Thyroid gland (tissue), 4 donors: ENCODE measurements around the gene HSF2BP. TPM values are rescaled to one million over a fixed set of nuclear protein-coding genes. Genes with fewer than 3 reads are reported as not detected.
"Not testable (repeated sequence)": the region's sequence is repeated elsewhere in the genome, so short reads cannot be mapped to it uniquely, and the experiment has no call there.

Experiments used
- DNase-seq, 2 donors: peaks; one replicate each; pipeline ENCODE4 v3.0.0-alpha.2; 2019
- H3K27ac ChIP-seq, 3 donors: fragments of 200-600 bp; sonication (generic); 1 replicate in 2 of 3; 2 replicates in 1 of 3; pipeline ENCODE4 v1.5.1; 2016 to 2019; ENCODE audit warnings: mild to moderate bottlenecking in 1 of 3, moderate library complexity in 1 of 3
- H3K27me3 ChIP-seq: fragments of 200-600 bp; sonication (generic); one replicate; pipeline ENCODE4 v1.5.1; 2019
- H3K36me3 ChIP-seq, 2 donors: fragments of 200-600 bp; sonication (generic); one replicate each; pipeline ENCODE4 v1.5.1; 2016 to 2019
- H3K4me1 ChIP-seq, 2 donors: fragments of 200-600 bp; sonication (generic); one replicate each; pipeline ENCODE4 v1.5.1; 2017 to 2019
- H3K4me3 ChIP-seq, 3 donors: fragments of 200-600 bp; sonication (generic); replicated peaks in 1 of 3; 1 replicate in 2 of 3; 2 replicates in 1 of 3; pipeline ENCODE4 v1.5.1; 2016; ENCODE audit warnings: mild to moderate bottlenecking in 1 of 3
- H3K9me3 ChIP-seq: fragments of 200-600 bp; sonication (generic); one replicate; pipeline ENCODE4 v1.5.1; 2017
- POLR2A ChIP-seq, 2 donors: fragments of 450-650 bp; IDR thresholded peaks; one replicate each; pipeline ENCODE4 v1.6.1; 2017; ENCODE audit warnings: antibody characterized with exemption in 2 of 2, mild to moderate bottlenecking in 2 of 2, moderate library complexity in 1 of 2
- WGBS, 2 donors: methylation state at CpG; one replicate each; pipeline ENCODE4 v1.1.5; 2017; 5-methylcytosine and 5-hydroxymethylcytosine counted together
- intact Hi-C: fragments of 100-400 bp; cut with DNase I; formaldehyde crosslinking; loops from one replicate; pipeline ENCODE4 v1.15.1; 2023
- total RNA-seq, 4 donors: library from RNA; depleted of rRNA; stranded (reverse); fragments of >200 nt; gene quantifications; one replicate each; pipeline ENCODE4 v1.2.3, GENCODE V29; 2016
- TF ChIP-seq, protein P1 (sequence below), 6 experiments: fragments of 200-600 bp in 3 of 6; fragments of 450-650 bp in 3 of 6; sonication (generic) in 3 of 6; IDR thresholded peaks; one replicate each; pipeline ENCODE4 v1.5.1; 2016 to 2019; ENCODE audit warnings: antibody characterized with exemption in 6 of 6, mild to moderate bottlenecking in 2 of 6, inconsistent platforms in 1 of 6, moderate library complexity in 1 of 6

HSF2BP gene
- total RNA-seq, 4 donors from 2014 or later = 0.33 to 1.2 (median 0.84) TPM

DNA sequence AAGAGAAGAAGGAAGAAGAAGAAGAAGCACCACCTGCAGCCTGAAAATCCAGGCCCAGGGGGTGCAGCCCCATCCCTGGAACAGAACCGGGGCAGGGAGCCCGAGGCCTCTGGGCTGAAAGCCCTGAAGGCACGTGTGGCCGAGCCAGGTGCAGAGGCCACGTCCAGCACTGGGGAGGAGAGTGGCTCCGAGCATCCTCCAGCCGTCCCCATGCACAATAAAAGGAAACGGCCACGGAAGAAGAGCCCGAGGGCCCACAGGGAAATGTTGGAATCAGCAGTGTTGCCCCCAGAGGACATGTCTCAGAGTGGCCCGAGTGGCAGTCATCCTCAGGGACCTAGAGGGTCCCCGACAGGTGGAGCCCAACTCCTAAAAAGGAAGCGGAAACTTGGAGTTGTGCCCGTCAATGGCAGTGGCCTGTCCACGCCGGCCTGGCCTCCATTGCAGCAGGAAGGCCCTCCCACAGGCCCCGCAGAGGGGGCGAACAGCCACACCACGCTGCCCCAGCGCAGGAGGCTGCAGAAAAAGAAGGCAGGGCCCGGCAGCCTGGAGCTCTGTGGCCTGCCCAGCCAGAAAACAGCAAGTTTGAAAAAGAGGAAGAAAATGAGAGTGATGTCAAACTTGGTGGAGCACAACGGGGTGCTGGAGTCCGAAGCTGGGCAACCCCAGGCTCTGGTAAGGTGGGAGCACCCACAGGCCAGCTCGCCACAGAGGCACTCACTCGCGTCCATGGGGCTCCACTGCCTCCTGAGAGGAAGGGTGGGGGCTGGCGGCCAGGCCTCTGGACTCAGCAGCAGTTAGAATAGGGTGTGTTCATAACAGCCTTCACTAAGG, 28.5 kb upstream of the HSF2BP start:
- Histone ChIP-seq H3K27me3 (no peaks in the 10 kb centered on the region), H3K27ac (no peak overlapping the region), H3K4me3 (no peak overlapping the region), H3K9me3 (no peaks in the 10 kb centered on the region), H3K36me3 (peaks cover 55 to 85% of the 10 kb centered on the region in 2 donors), H3K4me1 (no peaks in the 10 kb centered on the region)
- WGBS, 2 donors = 81 to 87% methylated on average over 20 to 27 of the region's 27 CpGs
- no peak for DNase-seq
- intact Hi-C loops = no loop called here
- TF ChIP-seq, protein P1, sequence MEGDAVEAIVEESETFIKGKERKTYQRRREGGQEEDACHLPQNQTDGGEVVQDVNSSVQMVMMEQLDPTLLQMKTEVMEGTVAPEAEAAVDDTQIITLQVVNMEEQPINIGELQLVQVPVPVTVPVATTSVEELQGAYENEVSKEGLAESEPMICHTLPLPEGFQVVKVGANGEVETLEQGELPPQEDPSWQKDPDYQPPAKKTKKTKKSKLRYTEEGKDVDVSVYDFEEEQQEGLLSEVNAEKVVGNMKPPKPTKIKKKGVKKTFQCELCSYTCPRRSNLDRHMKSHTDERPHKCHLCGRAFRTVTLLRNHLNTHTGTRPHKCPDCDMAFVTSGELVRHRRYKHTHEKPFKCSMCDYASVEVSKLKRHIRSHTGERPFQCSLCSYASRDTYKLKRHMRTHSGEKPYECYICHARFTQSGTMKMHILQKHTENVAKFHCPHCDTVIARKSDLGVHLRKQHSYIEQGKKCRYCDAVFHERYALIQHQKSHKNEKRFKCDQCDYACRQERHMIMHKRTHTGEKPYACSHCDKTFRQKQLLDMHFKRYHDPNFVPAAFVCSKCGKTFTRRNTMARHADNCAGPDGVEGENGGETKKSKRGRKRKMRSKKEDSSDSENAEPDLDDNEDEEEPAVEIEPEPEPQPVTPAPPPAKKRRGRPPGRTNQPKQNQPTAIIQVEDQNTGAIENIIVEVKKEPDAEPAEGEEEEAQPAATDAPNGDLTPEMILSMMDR (IDR thresholded peaks at IDR 0.05) = no peak
- no peak for TF ChIP-seq POLR2A (IDR thresholded peaks at IDR 0.05)

DNA sequence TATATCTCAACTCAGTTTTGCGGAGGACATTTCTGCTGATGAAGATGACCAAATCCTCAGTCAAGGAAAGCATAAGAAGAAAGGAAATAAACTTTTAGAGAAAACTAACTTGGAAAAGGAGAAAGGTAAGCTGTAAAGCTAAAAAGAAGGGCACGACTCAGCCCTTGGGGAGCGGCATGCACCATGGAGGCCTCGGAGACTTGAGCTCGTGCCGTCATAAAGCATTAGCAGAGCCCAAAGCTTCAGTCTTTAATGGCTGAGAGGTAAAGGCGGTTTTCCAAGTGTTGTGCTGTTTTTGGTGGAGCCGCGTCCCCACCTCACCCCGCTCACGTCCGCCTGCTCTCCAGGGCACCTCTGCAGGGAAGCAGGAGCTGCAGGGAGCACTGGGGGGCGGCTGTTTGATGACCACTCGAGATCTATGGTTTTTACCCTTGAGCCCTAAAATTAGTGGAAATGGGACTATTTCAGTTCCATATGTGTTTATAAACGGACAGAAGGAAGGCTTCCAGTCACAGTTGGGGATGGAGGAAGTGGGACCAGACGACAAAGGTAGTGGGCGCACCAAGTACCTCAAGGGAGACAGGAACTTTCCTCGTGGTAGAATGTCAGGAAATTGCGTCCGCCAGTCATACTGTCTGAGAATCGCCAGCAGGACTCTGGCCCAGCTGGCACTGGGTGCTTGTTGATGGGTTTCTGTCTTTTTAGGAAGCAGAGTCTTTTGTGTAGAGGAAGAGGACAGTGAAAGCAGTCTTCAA, 27.7 kb upstream of the HSF2BP start:
- H3K9me3 ChIP-seq = no peaks in the 10 kb centered on the region
- DNase-seq = no peak
- intact Hi-C loops = no loop called here
- H3K36me3 ChIP-seq = peaks cover 55 to 82% of the 10 kb centered on the region in 2 donors
- no peak overlapping the region for H3K4me3 ChIP-seq
- H3K27me3 ChIP-seq = no peaks in the 10 kb centered on the region
- no peak overlapping the region for H3K27ac ChIP-seq
- TF ChIP-seq, protein P1 (IDR thresholded peaks at IDR 0.05) = no peak
- TF ChIP-seq POLR2A (IDR thresholded peaks at IDR 0.05) = no peak
- WGBS, 2 donors = 92% methylated on average over 20 to 21 of the region's 21 CpGs
- H3K4me1 ChIP-seq = no peaks in the 10 kb centered on the region

DNA sequence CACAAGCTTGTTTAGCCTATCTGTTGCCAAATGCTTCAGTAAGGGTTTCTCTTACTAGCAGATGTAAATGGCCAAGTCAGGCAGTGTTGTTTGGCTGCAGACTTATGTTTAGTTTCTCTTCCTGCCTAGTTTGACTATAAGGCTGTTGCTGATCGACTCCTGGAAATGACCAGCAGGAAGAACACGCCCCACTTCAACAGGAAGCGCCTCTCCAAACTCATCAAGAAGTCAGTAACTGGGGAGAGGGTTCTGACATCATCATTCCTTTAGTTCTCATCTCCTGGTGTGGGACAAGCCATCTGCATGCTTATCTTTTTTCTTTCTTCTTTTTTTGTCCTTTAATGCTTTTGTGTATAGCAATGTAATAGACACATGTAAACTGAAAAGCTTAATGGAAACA, 25.1 kb upstream of the HSF2BP start:
- WGBS, 2 donors = 74 to 81% methylated on average over 3 of the region's 3 CpGs
- TF ChIP-seq, protein P1 (IDR thresholded peaks at IDR 0.05) = no peak
- no peak for TF ChIP-seq POLR2A (IDR thresholded peaks at IDR 0.05)
- intact Hi-C loops = no loop called here
- H3K36me3 ChIP-seq = peaks cover 55 to 61% of the 10 kb centered on the region in 2 donors
- no peak overlapping the region for H3K4me3 ChIP-seq
- no peaks in the 10 kb centered on the region for H3K9me3 ChIP-seq
- no peaks in the 10 kb centered on the region for H3K4me1 ChIP-seq
- no peaks in the 10 kb centered on the region for H3K27me3 ChIP-seq
- no peak overlapping the region for H3K27ac ChIP-seq
- DNase-seq = no peak

DNA sequence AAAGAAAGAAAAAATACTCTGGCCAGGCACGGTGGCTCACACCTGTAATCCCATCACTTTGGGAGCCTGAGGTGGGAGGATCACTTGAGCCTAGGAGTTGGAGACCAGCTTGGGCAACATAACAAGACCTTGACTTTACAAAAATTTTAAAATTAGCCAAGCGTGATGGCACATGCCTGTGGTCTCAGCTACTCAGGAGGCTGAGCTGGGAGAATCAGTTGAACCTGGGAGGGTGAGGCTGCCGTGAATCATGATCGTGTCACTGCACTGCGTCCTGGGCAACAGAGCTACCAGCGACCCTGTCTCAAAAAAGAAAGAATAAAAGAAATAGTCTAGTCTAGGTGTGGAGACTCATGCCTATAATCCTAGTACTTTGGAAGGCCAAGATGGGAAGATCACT, 22.4 kb upstream of the HSF2BP start:
- no peaks in the 10 kb centered on the region for H3K9me3 ChIP-seq
- TF ChIP-seq, protein P1 (IDR thresholded peaks at IDR 0.05) = no peak
- TF ChIP-seq POLR2A (IDR thresholded peaks at IDR 0.05) = no peak
- H3K36me3 ChIP-seq = peaks cover 41 to 54% of the 10 kb centered on the region in 2 donors
- no peak overlapping the region for H3K4me3 ChIP-seq
- 97% methylated on average over 6 of the region's 6 CpGs for WGBS, 2 donors
- no peak for DNase-seq
- intact Hi-C loops = no loop called here
- no peaks in the 10 kb centered on the region for H3K4me1 ChIP-seq
- H3K27ac ChIP-seq = no peak overlapping the region
- no peaks in the 10 kb centered on the region for H3K27me3 ChIP-seq

DNA sequence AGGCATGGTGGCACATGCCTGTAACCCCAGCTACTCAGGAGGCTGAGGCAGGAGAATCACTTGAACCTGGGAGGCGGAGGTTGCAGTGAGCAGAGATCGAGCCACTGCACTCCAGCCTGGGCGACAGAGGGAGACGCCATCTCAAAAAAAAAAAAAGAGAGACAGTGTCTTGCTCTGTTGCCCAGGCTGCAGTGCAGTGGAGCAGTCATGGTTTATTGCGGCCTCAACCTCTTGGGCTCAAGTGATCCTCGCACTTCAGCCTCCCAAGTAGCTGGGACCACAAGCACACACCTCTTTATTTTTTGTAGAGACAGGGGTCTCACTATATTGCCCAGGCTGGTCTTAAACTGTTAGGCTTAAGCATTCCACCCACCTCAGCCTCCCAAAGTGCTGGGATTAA, 21.1 kb upstream of the HSF2BP start:
- H3K9me3 ChIP-seq, intact Hi-C loops, DNase-seq, H3K27ac ChIP-seq, H3K4me3 ChIP-seq, H3K4me1 ChIP-seq, H3K27me3 ChIP-seq: not testable (repeated sequence)
- 85 to 86% methylated on average over 6 of the region's 6 CpGs for WGBS, 2 donors
- H3K36me3 ChIP-seq = peaks cover 37 to 50% of the 10 kb centered on the region in 2 donors
